ENCODE results near the gene WNT11.
"Not testable (repeated sequence)": the region's sequence is repeated elsewhere in the genome, so short reads cannot be mapped to it uniquely, and the experiment has no call there.

WNT11 gene

GRCh38 chr11:76203937-76204336 lies 2.4 kb downstream of the WNT11 start:
- no peak for TF ChIP-seq CTCF (IDR thresholded peaks at IDR 0.05; ENCODE audit: low read depth, low read length)

GRCh38 chr11:76203131-76203925 lies 3.0 kb downstream of the WNT11 start:
- TF ChIP-seq CTCF (IDR thresholded peaks at IDR 0.05; ENCODE audit: low read depth, low read length): no peak

More at GRCh38 chr11:76203937-76204336, 2.4 kb downstream of the WNT11 start:
- DNase-seq (ENCODE audit: extremely low read depth, low read depth): no peak

GRCh38 chr11:76201672-76202412 lies 4.5 kb downstream of the WNT11 start:
- DNase-seq (ENCODE audit: extremely low read depth, low read depth): no peak
- no peak for TF ChIP-seq CTCF (IDR thresholded peaks at IDR 0.05; ENCODE audit: low read depth, low read length)

More at GRCh38 chr11:76203131-76203925, 3.0 kb downstream of the WNT11 start:
- DNase-seq (ENCODE audit: extremely low read depth, low read depth): no peak

GRCh38 chr11:76201056-76201455 lies 5.2 kb downstream of the WNT11 start:
- TF ChIP-seq CTCF (IDR thresholded peaks at IDR 0.05; ENCODE audit: low read depth, low read length): no peak
- no peak for DNase-seq (ENCODE audit: extremely low read depth, low read depth)

GRCh38 chr11:76200006-76200940 lies 6.0 kb downstream of the WNT11 start:
- TF ChIP-seq CTCF (IDR thresholded peaks at IDR 0.05; ENCODE audit: low read depth, low read length): no peak
- no peak for DNase-seq (ENCODE audit: extremely low read depth, low read depth)

- DNase-seq (ENCODE audit: extremely low read depth, low read depth): not testable (repeated sequence)
Measured at GRCh38 chr11:76198691-76199090, 7.6 kb downstream of the WNT11 start.

GRCh38 chr11:76197941-76198640 lies 8.2 kb downstream of the WNT11 start:
- DNase-seq (ENCODE audit: extremely low read depth, low read depth): no peak
- no peak for TF ChIP-seq CTCF (IDR thresholded peaks at IDR 0.05; ENCODE audit: low read depth, low read length)
